NCI-H2171 treated with DMSO at 0.1 percent for 48 hours (cell line): ENCODE data around the gene MRPS31.
"Not testable (repeated sequence)": the region's sequence is repeated elsewhere in the genome, so short reads cannot be mapped to it uniquely, and the experiment has no call there.

Experiments
- DNase-seq: peaks from one replicate; lab custom pipeline; 2025; lab: John Stamatoyannopoulos, UW

Gene MRPS31

DNA sequence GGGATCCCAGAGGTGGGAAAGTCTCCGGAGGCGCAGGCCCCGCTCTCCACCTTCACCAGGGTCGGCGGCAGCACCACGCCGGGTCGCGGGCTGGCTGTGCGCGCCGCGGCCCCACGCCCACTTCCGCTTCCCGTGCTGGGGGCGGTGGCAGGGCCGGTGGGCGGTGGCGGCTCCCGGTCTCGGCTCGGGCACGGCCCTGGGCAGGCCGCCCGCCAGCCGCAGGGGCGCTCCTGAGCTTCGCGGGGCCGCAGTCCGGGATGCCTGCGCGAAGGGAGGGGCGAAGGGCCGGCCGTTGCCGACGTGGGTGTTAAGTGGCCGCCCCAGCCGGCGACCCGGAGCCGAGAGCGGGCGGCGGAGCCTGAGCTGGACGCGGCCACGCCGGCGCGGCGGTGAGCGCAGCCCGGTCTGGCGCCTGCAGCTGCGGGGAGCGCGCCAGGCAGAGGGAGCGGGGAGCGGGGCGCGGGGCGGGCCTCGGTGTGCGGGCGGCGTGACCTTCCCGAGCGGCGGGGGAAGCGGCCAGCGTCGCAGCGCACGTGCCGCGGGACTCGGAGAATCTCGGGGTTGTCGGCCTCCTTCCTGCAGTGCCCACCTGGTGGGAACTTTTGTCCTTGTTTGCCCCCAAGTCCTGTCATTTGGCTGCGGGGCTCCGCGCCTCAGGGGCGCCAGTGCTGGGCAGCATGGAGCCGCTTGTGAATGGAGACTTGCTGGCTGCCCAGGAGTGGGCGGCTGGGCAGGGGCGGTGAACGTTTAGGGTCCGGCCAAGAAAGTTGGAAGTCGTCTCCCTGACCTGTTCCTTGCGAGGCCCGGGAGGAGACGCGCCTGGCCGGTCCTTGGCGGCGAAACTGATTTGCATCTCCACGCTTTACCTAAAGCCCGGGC lies 18.5 kb upstream of the MRPS31 start, which contains the start of gene SLC25A15:
TSS of gene SLC25A15 (plus strand) at position 337 of the 879 bp plus-strand sequence. CDS start 3,616 bp downstream, outside the sequence.
- peak; percentile 40 for DNase-seq

DNA sequence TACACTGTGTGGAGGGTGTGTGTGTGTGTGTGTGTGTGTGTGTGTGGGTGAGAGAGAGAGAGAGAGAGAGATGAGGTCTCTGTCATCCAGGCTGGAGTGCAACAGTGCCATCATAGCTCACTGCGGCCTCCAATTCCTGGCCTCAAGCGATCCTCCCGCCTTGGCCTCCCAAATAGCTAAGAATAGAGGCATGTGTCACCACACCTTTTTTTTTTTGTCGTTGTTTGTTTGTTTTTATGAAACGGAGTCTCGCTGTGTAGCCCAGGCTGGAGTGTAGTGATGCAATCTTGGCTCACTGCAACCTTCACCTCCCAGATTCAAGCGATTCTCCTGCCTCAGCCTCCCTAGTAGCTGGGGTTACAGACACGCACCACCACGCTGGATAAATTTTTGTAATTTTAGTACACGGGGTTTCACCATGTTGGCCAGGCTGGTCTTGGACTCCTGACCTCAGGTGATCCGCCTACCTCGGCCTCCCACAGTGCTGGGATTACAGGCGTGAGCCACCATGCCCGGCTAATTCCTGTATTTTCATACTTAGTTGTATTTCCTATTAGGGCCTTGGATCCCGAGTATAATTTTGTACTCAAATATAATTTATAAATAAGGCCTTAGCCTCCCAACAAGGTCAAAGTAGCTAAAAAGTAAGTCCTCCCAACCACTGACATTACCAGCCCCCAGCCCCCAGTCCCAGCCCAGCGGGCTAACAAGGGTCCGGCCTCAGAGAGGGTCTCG lies 17.7 kb upstream of the MRPS31 start:
- DNase-seq, result not testable (repeated sequence)

DNA sequence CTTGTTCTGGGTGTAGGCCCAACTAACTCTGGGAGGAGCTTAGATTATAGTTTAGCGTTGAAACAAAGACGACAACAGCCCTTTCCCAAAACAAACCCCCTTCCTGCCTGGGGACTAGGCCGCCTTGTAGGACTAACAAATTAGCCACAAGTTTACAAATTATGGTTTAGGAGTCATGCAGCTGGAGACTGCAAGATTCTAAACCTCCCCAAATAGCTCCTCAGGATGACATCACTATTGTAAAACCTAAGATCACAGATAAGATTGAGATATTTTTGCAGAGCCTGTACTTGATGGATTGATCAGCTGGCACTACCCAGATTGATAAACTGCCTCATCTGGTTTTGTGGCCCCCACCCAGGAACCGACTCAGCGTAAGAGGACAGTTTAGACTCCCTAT lies 16.1 kb upstream of the MRPS31 start:
- no peak for DNase-seq

DNA sequence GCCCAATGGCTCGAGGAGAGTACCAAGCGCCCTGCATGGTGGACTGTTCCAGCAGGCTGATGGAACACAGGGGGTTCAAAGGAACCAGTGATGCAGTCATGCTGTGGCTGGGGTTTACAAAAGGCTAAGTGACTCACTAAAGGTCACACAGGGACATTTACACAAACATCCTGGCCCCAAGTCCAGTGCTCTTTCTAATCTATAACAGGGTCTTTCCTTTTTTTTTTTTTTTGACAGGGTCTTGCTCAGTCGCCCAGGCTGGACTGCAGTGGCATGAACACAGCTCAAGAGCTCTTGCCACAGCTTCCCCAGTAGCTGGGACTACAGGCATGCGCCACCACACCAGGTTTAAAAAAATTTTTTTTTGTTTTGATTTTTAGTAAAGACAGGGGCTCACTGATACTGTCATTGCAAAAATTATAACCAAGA lies 15.6 kb upstream of the MRPS31 start:
- DNase-seq, result no peak

DNA sequence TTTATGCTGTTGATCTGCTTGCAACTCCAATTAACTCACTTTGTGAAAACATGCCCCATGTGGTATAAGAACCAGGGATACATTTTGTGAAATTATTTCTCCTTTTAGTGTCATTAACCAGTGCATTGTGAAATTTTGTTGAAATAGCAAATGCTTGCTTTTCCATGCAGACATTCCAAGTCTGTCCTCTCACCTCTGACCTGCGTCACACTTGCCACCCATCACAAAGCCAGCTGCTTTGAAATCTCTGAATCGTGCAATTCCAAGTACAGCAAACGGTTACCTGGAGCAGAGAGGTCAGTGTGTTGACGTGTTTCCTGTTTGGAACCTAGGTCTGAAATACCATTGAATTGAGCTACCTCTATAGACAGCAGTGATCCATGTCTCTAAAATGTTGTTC lies 13.6 kb upstream of the MRPS31 start:
- no peak for DNase-seq

DNA sequence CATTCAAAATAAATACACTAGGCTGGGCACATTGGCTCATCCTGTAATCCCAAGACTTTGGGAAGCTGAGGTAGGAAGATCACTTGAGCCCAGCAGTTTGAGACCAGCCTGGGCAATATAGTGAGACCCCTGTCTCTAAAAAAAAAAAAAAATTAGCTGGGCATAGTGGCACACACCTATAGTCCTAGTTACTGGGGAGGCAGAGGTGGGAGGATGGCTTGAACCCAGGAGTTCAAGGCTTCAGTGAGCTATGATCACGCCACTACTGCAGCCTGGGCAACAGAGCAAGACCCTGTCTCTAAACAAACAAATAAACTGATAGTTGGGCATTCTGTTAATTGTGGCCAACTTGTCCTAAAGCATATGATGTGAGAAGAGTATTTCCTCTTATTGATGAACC lies 12.0 kb upstream of the MRPS31 start:
- DNase-seq, result not testable (repeated sequence)

DNA sequence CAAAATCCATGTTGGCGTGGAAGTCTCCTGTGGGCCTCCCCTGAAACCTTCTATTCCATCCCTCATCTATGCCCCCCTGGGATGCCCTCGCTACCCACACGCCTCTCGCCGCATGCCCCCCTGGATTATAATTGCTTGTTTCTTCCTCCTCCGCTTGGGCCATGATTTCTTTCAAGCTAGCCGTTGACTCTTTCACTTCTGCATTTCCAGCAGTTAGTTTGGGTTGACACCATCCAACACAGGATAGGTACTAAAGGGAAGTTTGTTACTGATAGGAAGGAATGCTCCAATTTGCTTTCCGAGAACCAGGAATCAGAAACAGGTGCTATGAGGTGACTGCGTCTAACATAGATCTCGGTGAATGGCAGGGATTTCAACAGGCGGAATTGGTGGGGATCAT lies 10.7 kb upstream of the MRPS31 start:
- DNase-seq, result no peak

DNA sequence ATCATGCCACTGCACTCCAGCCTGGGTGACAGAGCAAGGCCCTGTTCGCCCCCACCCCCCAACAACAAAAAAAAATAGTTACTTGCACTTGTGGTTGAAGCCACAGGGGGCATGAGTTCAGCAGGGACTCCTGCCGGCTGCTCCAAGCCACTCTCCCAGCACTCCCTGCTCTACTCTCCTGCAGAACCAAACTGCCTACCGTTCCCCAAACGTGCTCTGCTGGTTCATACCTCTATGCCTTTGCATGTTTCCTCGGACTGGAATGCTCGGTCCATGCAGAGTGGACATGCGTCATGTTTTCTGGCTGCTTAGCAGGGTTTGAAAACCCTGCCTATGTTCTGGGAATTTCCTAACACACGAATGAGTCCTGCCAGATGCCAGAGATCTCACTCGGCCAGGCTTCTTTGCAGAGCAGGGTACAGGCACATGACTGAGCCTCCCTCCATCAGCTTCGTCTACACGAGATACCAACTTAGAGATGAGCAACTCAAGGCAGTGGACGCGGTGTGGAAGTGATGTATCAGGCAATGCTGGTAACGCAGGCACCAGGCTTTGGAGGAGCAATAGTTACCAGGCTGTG lies 9.9 kb upstream of the MRPS31 start:
- DNase-seq, result no peak

DNA sequence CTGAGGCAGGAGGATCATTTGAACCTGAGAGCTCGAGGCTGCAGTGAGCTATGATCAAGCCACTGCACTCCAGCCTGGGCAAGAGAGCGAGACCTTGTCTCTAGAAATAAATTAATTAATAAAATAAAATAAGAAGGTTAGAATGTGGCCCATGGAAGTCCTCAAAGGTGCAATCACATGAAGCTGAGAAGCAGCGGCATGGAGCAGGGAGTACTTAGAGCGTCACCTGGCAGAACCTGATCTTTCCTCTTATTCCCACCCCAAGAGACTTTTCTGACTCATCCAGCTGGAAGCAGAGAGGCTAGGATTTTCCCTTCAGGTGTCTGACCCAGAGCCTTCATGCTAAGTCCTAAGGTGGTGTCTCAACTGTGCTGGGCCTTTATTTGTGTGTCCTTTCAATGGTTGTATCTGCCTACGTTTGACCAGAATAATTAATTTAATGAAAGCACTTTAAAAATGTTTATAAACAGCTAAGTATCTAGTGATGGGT lies 8.9 kb upstream of the MRPS31 start:
- DNase-seq, result no peak

DNA sequence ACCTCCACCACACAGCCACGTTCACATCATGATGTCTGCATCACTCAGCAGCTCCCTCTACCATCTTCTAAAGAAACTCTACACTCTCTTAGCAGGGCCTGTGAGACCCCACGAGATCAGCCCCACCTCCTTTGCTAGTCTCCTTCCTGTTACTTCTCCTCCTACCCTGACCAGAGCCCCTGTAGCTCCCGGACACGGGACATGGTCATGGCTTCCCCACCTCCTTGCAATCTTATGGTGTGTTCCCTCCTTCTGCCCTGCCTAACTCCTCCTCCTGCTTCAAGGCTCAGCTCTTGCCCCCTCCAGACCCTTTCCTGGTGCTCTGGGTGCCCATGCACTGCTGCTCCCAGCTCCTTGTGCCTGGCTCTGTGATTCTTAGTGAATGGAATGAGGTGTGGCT lies 8.1 kb upstream of the MRPS31 start:
- no peak for DNase-seq

DNA sequence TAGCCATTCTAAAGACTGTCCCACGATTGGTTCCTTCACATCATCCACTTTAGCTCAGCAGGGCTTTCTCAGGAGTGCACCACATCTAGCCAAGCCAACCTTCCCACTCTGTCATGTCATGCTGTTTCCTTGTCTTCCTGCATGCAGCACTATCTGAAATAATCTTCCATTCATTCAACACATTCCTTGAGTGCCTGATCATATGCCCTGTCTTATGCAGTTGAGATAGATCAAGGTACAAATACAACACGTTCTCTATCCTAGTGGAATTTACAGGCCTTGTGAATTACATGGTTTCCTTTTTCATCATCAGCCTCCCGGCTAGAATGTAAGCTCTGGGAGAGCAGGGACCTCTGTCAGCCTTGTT lies 6.8 kb upstream of the MRPS31 start:
- no peak for DNase-seq

DNA sequence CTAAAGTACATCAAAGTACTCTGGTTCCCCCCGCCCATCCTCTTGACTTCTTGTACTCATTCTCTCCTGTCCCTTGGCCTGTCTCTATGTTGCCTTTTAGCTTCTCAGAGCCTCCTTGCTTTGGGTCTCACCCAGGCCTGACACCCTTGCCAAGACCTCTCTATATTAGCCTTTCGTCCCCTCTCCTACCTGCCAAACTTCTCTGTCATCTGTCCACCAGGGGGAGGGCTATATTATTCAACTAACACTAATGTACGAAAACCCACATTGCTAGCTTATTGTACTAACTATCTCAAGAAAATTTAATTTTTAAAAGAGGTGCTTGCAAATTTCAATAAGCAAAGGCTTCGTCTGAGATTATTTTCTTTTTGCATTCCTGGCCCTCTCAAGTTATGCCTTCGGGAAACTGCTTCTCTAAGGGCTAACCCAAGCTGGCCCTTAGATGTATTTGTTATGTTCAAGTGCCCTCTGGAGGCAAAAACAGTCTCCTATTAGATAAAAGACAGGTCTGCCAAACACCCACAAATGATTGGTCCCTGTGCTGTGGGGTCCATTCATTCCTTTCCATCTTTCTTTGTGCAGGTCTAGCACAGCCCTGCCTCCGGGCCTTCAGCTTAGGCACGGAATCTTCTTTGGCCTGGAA lies 6.3 kb upstream of the MRPS31 start:
- peak; percentile 46 for DNase-seq

DNA sequence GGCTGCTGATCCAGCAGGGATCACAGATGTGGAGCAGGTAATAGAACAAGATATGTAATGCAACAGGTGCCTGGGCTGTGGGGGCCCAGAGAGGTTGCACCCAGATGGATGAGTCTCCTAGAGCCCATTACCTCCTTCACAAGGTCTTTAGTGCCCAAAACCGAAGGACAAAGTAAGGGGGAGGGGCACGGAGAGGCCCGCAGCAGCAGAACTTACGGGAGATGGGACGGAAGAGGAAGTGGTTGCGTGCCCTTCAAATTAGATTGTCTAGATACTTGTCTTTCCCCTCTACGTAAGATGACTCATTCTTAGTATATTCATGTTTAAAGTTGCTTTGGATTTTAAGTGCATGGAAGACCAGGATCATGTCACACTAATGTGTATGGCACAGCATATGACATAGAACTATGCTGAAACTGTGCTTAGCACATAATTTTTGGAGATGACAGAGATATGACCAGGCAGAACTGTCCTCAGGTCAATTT lies 5.7 kb upstream of the MRPS31 start:
- no peak for DNase-seq

DNA sequence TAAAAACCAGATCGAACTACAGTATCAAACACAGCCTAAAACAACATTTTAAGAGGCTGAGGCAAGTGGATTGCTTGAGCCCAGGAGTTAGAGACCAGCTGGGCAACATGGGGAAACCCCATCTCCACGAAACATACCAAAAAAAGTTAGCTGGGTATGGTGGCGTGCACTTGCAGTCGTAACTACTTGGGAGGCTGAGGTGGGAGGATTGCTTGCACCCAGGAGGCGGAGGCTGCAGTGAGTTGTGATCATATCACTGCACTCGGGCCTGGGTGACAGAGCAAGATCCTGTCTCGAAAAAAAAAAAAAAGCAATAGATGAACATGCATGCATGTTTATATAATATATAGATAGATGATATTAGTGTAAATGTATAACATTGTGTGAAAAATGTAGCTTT lies 5.2 kb upstream of the MRPS31 start:
- no peak for DNase-seq

DNA sequence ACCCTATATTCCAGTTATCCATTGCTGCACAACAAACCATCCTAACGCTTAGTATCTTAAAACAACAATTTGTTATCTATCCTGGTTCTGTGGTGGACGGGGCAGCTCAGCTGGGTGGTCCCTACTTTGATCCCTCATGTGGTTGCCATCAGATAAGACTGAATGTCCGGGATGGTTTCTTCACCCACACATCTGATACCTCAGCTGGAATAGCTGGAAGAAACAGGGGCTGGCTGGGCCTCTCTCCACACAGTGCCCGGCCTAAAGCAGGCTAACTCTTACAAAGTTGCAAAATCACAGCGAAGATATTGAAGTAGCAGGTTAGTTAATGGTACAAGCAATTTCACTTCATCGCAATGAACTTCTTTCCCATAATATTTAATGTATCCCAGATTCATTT lies 3.7 kb upstream of the MRPS31 start:
- no peak for DNase-seq

DNA sequence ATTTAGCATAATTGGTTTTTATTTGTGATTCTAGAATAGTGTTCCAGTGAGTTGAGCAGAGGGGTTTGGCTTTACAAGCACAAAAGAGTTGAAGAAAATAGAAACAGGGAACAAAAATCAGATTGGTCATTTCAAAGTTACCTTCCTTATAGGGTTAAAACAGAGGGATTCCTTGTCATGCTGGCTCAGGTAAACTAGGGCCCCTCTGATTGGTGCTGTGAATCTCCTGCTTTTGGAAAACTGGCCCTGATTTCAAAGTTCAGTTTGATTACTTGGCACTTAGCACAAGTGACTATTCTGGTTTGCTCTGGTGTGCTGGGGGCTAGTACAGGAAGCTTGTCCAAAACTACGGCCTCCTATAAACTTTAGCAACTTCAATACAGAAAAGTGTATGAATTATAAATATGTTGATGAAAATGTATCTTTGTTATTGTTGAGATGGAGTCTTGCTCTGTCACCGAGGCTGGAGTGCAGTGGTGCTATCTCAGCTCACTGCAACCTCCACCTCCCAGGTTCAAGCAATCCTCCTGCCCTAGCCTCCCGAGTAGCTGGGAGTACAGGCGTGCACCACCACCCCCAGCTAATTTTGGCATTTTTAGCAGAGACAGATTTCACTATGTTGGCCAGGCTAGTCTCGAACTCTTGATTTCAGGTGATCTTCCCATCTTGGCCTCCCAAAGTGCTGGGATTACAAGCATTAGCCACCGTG lies 1.9 kb upstream of the MRPS31 start:
- DNase-seq, result no peak

DNA sequence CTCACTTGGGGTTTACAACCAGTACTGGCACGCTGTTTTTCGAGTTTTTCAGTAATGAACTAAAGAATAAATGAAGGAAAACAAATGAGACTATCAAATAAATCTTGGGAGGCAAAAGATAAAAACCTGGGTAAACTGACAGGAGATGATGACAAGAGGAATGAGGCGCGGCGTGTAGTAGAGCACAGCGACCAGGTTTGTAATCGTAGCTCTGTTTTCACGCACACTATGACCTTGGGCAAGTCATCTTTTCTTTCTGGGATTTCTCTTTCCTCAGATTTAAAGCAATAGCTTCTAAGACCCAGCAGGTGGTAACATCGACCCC lies 419 bp downstream of the MRPS31 start:
- no peak for DNase-seq

DNA sequence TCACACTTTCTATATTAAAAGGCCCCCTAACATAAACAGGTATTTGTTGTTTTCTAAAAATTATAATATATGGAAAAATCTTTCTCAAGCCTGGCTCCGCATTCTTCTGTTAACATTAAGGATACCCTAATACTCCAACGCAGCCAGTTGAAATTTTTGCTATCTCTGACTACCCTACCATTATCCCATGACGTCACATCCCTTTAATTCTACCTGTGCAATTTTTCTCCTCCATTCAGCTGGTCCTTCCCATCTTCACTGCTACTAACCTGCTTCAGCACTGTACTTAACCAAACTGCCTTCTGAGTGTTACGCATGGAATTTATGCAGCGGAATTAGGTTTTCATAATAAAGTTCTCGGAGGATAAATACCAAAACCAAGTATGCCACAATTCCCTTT lies 1.0 kb downstream of the MRPS31 start:
- no peak for DNase-seq

DNA sequence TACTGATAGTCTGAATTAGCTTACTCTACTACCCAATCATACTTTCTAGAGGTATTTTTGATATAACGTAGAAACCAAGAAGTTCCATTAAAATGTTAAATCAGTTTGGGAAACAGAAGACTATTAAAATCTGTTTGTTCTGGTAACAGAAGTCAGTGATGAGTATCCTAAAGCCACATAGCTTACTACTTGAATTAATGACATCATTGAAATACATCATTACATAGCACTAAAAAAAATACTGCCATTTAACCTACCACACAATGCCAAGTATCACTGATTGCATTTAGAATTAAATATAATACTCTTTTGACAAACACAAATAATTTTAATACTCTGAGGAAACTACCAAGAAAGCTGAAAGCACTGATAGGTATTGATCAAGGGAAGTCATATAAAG lies 5.4 kb downstream of the MRPS31 start:
- no peak for DNase-seq

DNA sequence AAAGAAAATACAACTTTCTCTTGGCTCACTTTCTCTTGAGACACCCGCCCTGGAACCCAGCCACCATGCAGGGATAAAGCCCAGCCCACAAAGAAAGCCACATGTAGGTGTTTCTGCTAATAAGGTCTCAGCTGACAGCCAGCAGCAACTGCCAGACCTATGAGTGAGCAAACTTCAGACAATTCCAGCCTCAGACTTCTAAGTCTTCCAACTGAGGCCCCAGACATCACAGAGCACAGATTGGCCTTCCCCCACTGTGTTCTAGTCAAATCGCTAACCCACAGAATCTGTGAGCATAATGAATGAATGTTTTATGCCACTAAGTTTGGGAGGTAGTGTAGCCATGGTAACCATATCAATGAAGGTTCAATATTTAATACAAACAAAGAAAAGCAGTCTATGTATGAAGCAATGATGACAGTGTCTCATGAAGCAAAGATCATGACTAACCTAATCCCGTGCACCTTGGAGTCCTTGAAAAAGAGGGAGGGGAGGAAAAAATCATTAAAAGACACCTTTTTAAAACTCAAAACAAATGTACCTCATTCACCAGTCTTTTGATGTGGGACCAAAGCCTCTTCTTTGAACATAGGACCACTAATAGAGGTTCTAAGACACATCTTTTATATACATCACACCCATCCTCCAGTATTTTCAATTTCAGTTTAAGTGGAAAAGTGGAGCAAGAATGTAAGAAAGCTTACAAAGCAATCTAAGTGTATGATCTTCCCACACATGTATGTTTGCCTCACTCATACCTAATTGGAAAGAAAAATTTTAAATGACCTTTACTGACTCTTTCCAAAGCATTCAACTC lies 6.2 kb downstream of the MRPS31 start:
- DNase-seq, result no peak

DNA sequence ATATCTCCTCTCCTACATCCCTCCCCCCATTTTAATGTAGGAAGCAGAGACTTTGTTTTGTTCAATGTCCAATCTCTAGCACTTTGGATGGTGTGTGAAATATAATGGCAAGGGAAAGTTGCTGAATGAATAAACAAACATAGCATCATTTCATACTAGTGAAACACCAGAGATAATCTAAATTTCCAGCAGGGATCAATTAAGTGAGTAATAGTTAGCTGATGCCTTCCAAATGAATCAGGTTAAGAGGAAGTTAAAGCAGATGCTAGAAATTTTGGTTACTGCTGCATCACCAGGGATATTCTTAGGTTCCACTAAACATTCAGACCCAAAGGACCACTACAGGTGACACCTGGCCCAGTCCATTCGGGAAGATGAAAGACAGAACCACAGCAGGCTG lies 8.1 kb downstream of the MRPS31 start:
- DNase-seq, result no peak
